Fibroblast of skin of right quadriceps (primary cell): ENCODE data around the gene WASL.

Experiments
- DNase-seq: peaks from one replicate; pipeline ENCODE4 v3.0.0-alpha.2; 2013

WASL gene

GRCh38 chr7:123687161-123687560 lies 61.6 kb downstream of the WASL start:
- no peak for DNase-seq

- DNase-seq = peak; percentile 68
These were observed 66.1 kb downstream of the WASL start for GRCh38 chr7:123682690-123683089.

GRCh38 chr7:123681561-123681960 lies 67.2 kb downstream of the WASL start:
- DNase-seq = no peak

DNA sequence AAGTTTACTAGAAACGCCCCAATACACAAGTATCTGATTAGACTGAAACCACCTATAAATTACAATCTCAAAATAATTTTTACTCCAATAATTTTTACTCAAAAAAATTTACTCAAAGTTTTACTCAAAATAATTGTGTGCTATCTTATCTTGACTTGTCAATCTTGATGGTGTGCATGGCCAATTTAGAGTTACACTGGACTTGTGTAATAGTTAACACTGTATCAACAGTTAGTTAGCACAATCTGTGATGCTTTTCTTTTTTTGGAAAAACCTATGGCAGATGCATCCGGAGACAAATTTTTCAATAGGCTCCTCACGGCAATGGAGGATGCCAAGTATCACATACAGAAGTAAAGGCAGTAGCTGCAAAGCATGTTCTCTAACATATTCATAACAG lies 68.2 kb downstream of the WASL start:
- DNase-seq = no peak

DNA sequence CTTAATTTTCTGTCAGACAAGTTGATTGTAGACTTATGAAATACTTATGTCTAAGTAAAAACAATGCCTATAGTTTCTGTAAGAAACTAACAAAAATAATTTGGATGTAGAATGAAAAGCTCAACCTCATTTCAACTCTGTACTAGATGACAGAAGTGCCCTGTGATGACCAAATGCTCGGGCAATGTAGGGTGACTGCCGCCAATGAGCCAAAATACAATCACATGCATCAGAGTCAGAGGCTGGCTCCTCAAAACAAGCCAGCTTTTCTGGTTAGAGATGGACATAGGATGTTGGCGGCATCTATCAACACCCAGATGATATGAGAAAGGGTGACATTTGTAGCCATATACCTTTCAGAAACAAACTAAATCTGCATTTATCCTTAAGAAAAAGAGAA lies 69.2 kb downstream of the WASL start:
- DNase-seq = no peak

DNA sequence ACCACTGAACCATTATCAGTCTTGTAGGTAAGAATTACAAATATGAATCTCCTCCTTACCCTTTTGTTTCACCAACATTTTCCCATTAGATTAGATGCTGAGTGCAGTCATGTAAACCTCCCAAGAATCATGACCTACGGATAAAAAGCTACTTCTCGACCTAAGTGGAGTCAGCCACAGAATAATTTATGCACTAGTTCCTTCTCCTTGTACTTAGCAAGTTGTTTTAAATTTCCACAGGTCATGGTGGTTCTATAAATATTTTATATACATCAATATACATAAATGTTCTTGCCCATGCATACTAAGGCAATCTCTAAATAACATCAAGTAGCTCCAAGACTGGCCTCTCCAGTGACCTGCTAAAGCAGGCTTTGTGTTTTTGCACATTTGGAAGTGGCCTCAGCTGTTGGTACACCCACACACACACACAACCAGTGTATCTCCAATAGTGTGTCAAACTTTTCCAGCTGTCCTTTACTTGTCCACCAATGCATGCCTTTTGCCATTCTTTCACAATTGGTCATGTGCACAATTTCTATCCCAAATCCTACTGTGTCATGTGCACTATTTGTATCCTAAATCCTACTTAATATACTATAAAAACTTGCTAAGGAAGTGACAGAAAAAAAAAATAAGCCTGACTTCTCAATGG lies 71.6 kb downstream of the WASL start:
- DNase-seq = no peak

- DNase-seq = peak; percentile 40
These were observed 73.7 kb downstream of the WASL start for GRCh38 chr7:123675181-123675473.

- DNase-seq = peak; percentile 29
These were observed 74.2 kb downstream of the WASL start for GRCh38 chr7:123674399-123675180.

DNA sequence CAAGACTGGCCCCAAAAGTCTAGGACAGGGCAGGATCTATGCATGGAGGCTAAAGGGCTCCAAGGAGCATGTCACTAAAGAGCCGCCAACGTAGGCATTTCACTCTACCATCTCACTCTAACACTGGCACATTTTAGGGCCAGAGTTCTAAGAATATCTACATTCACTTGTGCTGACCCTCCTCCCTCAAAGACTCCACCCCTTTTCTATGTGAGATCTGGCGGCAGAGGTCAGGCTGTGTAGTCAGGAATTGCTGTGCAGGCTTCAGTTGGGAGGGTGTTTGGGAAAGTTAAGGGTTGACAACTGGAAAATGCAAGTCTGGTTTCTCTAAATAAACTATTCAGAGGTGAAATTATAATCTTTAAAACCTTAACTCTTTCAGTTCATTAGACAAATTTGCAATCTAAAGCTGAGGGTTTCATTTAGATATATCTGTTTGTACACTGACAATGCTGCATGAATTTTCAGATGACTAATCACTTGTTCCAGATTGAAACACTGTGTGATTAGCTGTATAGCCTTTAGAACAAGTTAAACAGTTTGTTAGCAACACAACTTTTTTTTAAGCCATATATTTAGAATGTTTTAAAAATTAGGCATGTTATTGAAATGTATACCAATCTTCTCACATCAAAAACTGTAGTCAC lies 74.9 kb downstream of the WASL start:
- DNase-seq = no peak

DNA sequence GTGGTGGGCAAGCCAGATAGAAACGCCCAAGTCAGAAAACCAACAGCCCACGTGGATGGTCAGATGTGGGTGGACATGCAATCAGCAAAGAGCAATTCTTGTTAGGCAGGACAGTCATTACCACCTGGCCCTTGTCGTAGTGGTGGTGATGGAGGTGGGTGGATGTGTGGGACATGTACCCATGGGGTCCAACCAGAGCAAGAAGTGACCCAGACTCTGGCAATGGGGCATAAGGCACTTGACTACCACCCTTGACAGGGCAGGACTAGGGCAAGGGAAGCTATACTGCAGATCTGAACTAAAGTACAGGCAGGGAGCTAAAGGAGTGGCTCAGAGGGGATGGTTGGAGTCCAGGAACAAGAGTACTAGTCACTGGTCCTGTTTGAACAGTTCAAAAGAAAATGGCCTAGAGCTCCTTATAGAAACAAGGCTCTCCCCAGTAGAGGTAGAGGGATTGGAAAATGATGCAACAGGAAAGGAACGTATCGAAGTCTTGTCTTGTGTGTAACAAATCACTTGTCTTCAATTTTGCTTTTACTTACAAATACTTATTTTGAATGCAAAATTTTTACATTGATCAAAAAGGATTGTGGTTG lies 75.6 kb downstream of the WASL start:
- no peak for DNase-seq

- DNase-seq = no peak
These were observed 79.3 kb downstream of the WASL start for GRCh38 chr7:123669485-123669884.

DNA sequence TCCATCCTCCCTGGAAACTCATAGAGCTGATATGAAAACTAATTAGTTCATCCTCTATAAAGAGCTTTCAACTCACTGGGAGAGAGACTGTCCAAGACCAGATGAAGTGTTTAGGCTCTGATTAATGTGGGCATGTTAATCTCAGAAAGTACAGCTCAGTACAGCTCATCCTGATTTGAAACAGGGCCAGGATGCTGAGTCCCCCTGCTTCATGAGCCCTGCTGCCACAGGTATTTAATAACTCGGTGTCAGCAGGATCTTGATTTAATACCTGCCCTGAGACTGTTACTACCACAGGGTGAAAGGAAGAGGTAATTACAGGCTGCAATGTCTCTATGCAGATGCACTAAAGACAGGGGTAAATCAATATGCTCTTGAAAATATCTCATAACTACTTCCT lies 82.3 kb downstream of the WASL start:
- no peak for DNase-seq

DNA sequence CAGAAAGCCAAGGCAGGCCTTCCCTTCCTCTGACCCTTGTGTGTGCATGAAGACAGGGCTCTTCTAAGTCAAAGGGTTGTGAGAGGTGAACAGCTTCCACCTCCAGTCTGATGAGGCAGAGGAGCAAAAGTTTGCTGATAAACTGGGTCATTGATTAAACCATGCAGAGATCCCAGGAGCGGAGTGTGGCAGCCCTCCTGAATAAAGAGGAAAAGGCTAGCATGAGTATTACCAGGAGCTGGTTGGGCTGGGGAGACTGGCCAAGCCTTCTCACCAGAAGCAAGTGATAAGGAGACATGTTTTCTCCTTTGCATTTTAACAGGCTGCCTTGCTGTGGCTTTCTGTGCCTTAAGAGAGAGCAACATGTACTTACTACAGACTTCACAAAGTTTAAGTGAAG lies 82.9 kb downstream of the WASL start:
- no peak for DNase-seq

DNA sequence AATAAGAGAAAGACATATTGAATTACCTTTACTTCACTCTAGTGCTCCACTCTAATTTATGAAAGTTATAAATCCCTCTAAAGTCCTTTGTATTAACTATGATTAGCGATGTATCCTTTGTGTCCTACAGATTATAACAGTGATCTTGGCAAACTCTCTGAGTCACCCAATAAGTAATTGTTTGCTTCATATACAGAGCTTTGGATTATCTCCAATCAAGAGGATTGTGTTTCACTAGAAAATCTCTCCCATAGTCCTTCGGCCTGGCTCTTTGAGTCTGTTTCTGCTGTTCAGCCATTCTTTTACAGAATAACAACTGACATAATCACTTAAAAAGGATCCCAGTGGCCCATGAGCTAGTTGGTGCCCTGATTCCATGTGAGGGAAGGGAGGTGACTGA lies 83.6 kb downstream of the WASL start:
- DNase-seq = no peak

- no peak for DNase-seq
These were observed 85.6 kb downstream of the WASL start for GRCh38 chr7:123663200-123663599.

GRCh38 chr7:123662755-123663154 lies 86.0 kb downstream of the WASL start:
- no peak for DNase-seq

GRCh38 chr7:123662293-123662692 lies 86.5 kb downstream of the WASL start:
- DNase-seq = no peak

GRCh38 chr7:123661765-123662164 lies 87.0 kb downstream of the WASL start:
- no peak for DNase-seq

DNA sequence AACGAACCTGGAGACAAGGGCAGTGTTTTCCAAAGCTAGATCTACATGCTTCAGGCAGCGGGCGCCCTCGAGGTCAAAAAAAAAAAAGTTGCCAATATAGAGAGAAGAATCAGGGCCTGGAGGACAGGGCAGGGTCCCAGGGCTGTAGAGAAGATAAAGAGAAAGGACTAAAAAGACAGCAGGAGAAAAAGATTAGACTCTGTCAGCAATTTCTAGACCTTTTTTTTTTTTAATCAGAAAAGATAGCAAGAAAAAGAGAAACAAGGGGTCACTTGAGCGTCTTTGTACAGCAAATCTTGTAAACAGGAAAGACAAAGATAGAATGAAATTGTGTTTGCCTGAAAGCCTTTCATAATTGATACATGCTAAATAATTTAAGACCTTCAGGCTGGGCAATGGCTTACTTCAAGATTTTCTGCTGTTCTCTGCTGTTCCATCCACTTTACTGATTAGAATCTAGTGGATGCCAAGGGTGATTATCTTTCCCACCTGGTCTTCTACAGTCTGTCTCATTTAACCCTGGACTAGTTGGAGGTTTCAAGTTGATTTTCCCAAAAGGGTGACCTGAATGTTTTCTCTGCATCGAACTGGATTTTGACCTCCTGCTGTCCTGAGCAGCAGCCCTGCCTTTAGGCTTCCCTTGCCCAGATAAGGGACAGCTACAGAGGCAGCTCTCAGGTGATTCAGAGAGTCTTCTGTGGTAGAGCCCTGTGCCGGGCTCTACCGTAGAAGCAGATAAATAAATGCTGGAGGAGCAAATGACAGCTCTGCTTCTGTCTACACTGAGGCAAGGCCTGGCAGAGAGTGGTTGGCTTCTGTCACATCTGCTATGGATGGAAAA lies 88.1 kb downstream of the WASL start:
- DNase-seq = no peak

- DNase-seq = no peak
These were observed 90.8 kb downstream of the WASL start for GRCh38 chr7:123658023-123658422.

- no peak for DNase-seq
These were observed 91.5 kb downstream of the WASL start for GRCh38 chr7:123657304-123657685.

GRCh38 chr7:123656544-123657303 lies 92.1 kb downstream of the WASL start:
- no peak for DNase-seq
